K562 (cell line): ENCODE measurements around the gene IPO13. TPM values are rescaled to one million over a fixed set of nuclear protein-coding genes. Genes with fewer than 3 reads are reported as not detected.
A peak's percentile ranks its signal among the peaks of the same experiment; 100 is the strongest.

Experiments
- ATAC-seq: fragments of 200-7000 bp; cut with Tn5 transposase; 3 replicates; pipeline ENCODE4 v1.9.1; 2020; ENCODE audit warnings: moderate library complexity
- BruUV-seq: library from RNA; stranded (reverse); fragments of 400-500 nt; replicated peaks from 2 replicates; lab custom pipeline; 2021; lab: Mats Ljungman, UMichigan
- CTCF ChIA-PET: fragments of 300-600 bp; formaldehyde crosslinking; extraction: SDS; loops from one replicate; lab custom pipeline; 2021; ENCODE audit warnings: low intra/inter-chr PET ratio; lab: Yijun Ruan, JAX
- POLR2A ChIA-PET: fragments of 300-600, 350-650 bp; sonication (Branson Sonifier 250); formaldehyde crosslinking; extraction: SDS; loops from one replicate; lab custom pipeline; 2021; ENCODE audit warnings: antibody characterized with exemption, inconsistent platforms; lab: Yijun Ruan, JAX
- DNase-seq, 4 experiments: peaks; one replicate each; pipeline versions ENCODE4 v3.0.0 to v3.0.0-alpha.2; 2011 to 2018; ENCODE audit warnings: low spot score in 3 of 4, mixed read lengths in 3 of 4; ENCODE audit errors: extremely low read depth in 1 of 4
- FAIRE-seq: peaks from 2 replicates; lab custom pipeline; 2011; peaks lifted over from hg19 to GRCh38; lab: Jason Lieb, UNC
- H2AFZ ChIP-seq: 2 replicates; pipeline ENCODE4 v1.6.0; 2011; ENCODE audit warnings: low read depth, low read length, control low read depth, inconsistent platforms
- H3K27ac ChIP-seq: fragments of 200-600 bp; 3 replicates; pipeline ENCODE4 v1.8.0; 2011; ENCODE audit warnings: low read depth, mild to moderate bottlenecking, control low read depth, inconsistent platforms, low read length, moderate library complexity, mixed read lengths; ENCODE audit errors: extremely low read depth
- H3K27me3 ChIP-seq, 2 experiments: fragments of 300-600 bp in 1 of 2; 2 replicates in 1 of 2; 3 replicates in 1 of 2; pipeline versions ENCODE4 v1.6.0 to v1.8.0; 2011; ENCODE audit warnings: inconsistent platforms in 2 of 2, low read length in 2 of 2, mild to moderate bottlenecking in 1 of 2, mixed read lengths in 1 of 2, moderate library complexity in 1 of 2; ENCODE audit not compliant: control insufficient read depth in 2 of 2, insufficient read depth in 2 of 2
- H3K36me3 ChIP-seq: fragments of 300-600 bp; 3 replicates; pipeline ENCODE4 v1.8.0; 2011; ENCODE audit warnings: mild to moderate bottlenecking, low read length, inconsistent platforms; ENCODE audit not compliant: control insufficient read depth, insufficient read depth
- H3K4me1 ChIP-seq, 2 experiments: fragments of 200-600 bp in 1 of 2; replicated peaks in 1 of 2; 2 replicates in 1 of 2; 3 replicates in 1 of 2; pipeline versions ENCODE4 v1.5.1 to v1.8.0; 2011; ENCODE audit warnings: inconsistent platforms in 2 of 2, low read length in 2 of 2, mild to moderate bottlenecking in 1 of 2, mixed read lengths in 1 of 2, moderate library complexity in 1 of 2; ENCODE audit not compliant: control insufficient read depth in 2 of 2, insufficient read depth in 2 of 2
- H3K4me2 ChIP-seq: 2 replicates; pipeline ENCODE4 v1.6.1; 2011; ENCODE audit warnings: low read length, control low read depth, inconsistent platforms, mixed read lengths; ENCODE audit not compliant: insufficient read depth
- H3K4me3 ChIP-seq: fragments of 200-600 bp; sonication (generic), shearing (Covaris generic); 2 replicates; pipeline ENCODE4 v1.5.1; 2016; ENCODE audit warnings: control low read depth, inconsistent platforms
- H3K79me2 ChIP-seq: fragments of 200-600 bp; 3 replicates; pipeline ENCODE4 v1.8.0; 2011; ENCODE audit warnings: low read length, inconsistent platforms; ENCODE audit not compliant: control insufficient read depth, insufficient read depth
- H3K9ac ChIP-seq, 2 experiments: 2 replicates each; pipeline versions ENCODE4 v1.6.0 to v1.6.1; 2011; ENCODE audit warnings: low read depth in 2 of 2, low read length in 2 of 2, control low read depth in 1 of 2, inconsistent platforms in 1 of 2, mild to moderate bottlenecking in 1 of 2, mixed read lengths in 1 of 2; ENCODE audit not compliant: insufficient read depth in 1 of 2
- H3K9me1 ChIP-seq: one replicate; pipeline ENCODE4 v1.6.0; 2011; ENCODE audit warnings: inconsistent platforms, mild to moderate bottlenecking, low read length, moderate library complexity; ENCODE audit not compliant: control insufficient read depth, insufficient read depth
- H3K9me3 ChIP-seq: replicated peaks from 2 replicates; pipeline ENCODE4 v1.5.1; 2011; ENCODE audit warnings: low read depth, low read length, inconsistent platforms; ENCODE audit not compliant: control insufficient read depth, insufficient read depth
- H4K20me1 ChIP-seq: replicated peaks from 2 replicates; pipeline ENCODE4 v1.6.1; 2011; ENCODE audit warnings: low read length, inconsistent platforms, mixed read lengths; ENCODE audit not compliant: control insufficient read depth, insufficient read depth
- DMBX1 ChIP-seq: fragments of 250-450 bp; sonication (Bioruptor Pico); IDR thresholded peaks from 2 replicates; pipeline ENCODE4 v1.8.0; 2022; ENCODE audit warnings: inconsistent platforms, mild to moderate bottlenecking, moderate library complexity, borderline replicate concordance
- KLF1 ChIP-seq: fragments of 450-650 bp; IDR thresholded peaks from 2 replicates; pipeline ENCODE4 v1.6.1; 2016; ENCODE audit warnings: missing genetic modification characterization, missing compliant biosample characterization
- NFXL1 ChIP-seq: fragments of 450-650 bp; formaldehyde crosslinking; IDR thresholded peaks from 2 replicates; pipeline ENCODE4 v1.4.0; 2021; ENCODE audit warnings: mild to moderate bottlenecking
- NR2C1 ChIP-seq, 2 experiments: fragments of 450-650 bp; IDR thresholded peaks; 2 replicates each; pipeline ENCODE4 v1.6.1; 2017; ENCODE audit warnings: mild to moderate bottlenecking in 2 of 2, antibody characterized with exemption in 1 of 2, inconsistent platforms in 1 of 2, missing compliant biosample characterization in 1 of 2, missing genetic modification characterization in 1 of 2
- PPARD ChIP-seq: fragments of 250-450 bp; sonication (Bioruptor Pico); IDR thresholded peaks from 2 replicates; pipeline ENCODE4 v1.8.0; 2022; ENCODE audit warnings: inconsistent platforms, mild to moderate bottlenecking, moderate library complexity
- SIN3B ChIP-seq: fragments of 450-650 bp; IDR thresholded peaks from 2 replicates; pipeline ENCODE4 v1.6.1; 2017; ENCODE audit warnings: low read depth, mild to moderate bottlenecking, moderate library complexity
- ZNF75A ChIP-seq: fragments of 450-650 bp; formaldehyde crosslinking; IDR thresholded peaks from 2 replicates; pipeline ENCODE4 v1.4.0; 2020; ENCODE audit warnings: mild to moderate bottlenecking
- WGBS: fragments of 100-300 bp; shearing (Covaris generic); methylation state at CpG from one replicate; pipeline ENCODE4 v1.1.6; 2016; ENCODE audit warnings: low coverage, mixed read lengths; ENCODE audit not compliant: insufficient coverage; ENCODE audit errors: missing lambda C conversion rate; 5-methylcytosine and 5-hydroxymethylcytosine counted together
- in situ Hi-C: fragments of 300-500 bp; cut with MboI; formaldehyde crosslinking; loops from 4 replicates; pipeline ENCODE4 v1.15.0; 2018; ENCODE audit warnings: inconsistent platforms, mixed read lengths
- intact Hi-C: fragments of 100-400 bp; cut with micrococcal nuclease; formaldehyde crosslinking; loops from 2 replicates; pipeline ENCODE4 v1.14.2; 2022
- polyA plus RNA-seq, 8 experiments: library from polyadenylated mRNA; depleted of rRNA in 4 of 8; stranded (reverse) in 5 of 8; unstranded in 3 of 8; fragments of >200 nt; fragmentation: Nextera tagmentation in 2 of 8; fragmentation: Illumina TruSeq in 1 of 8; extraction: Ambion mirVana in 2 of 8; extraction: Trizol in 1 of 8; gene quantifications; 2 replicates each; pipeline versions ENCODE4 v1.2.1 to v1.2.3, GENCODE V29; 2011 to 2014; ENCODE audit warnings: inconsistent platforms in 1 of 8, missing spikeins in 1 of 8
- total RNA-seq, 7 experiments: library from RNA; depleted of rRNA in 6 of 7; stranded (reverse); fragments of >200 nt in 6 of 7; fragmentation: Illumina TruSeq in 2 of 7; extraction: Trizol in 2 of 7; gene quantifications; 2 replicates each; pipeline versions ENCODE4 v1.2.1 to v1.2.3, GENCODE V29; 2011 to 2021; ENCODE audit warnings: low replicate concordance in 1 of 7
- TF ChIP-seq, protein P1 (sequence below), 3 experiments: fragments of 200-800 bp in 1 of 3; sonication (Bioruptor generic) in 1 of 3; sonication (generic) in 1 of 3; formaldehyde crosslinking in 1 of 3; IDR thresholded peaks; 2 replicates each; pipeline versions ENCODE4 v1.6.1 to v1.8.0; 2016 to 2022; ENCODE audit warnings: mild to moderate bottlenecking in 2 of 3, missing compliant biosample characterization in 2 of 3, missing genetic modification characterization in 2 of 3, missing genetic modification reagents in 1 of 3
- TF ChIP-seq, protein P2 (sequence below): fragments of 450-650 bp; IDR thresholded peaks from 2 replicates; pipeline ENCODE4 v1.6.1; 2016; ENCODE audit warnings: mild to moderate bottlenecking

Gene IPO13
- total and polyA plus RNA-seq, 9 of the 15 experiments (the other 6 are each of a cell fraction or from before 2014, with no cell fraction given): 7.0 to 30.8 (median 16.2) TPM

DNA sequence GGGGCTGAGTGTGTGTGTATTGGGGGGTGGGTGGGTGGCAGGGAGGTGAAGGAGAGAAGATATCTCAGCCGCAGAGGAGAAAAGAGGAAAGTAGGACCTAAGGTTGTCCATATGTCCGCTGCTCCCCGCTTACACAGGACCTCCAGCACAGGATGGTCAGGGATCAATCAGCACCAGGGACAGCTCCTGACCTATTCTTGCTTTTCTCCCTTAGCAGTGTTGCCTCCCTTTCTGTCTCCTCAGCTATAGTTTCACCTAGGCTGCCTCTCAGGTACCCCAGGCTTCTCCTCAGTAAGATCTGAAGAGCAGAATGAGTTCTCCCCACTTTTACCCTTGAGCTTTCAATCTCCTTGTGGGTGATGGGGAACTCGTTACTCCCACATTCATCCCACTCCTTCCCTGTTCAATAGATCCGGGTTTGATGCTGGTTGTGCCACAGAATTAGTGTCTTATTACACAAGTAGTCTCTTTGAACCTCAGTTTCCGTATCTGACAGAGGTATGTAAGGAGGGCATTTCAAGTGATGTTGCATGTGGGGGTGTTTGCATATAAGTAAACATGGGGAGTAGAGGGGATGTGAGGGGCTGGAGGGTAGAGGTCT is 21.7 kb downstream of the IPO13 start:
- Histone ChIP-seq H4K20me1 (no peaks in the 10 kb centered on the region), H3K4me1 (peaks cover 6 to 25% of the 10 kb centered on the region in 2 experiments; a peak in 4 of 5 replicates), H3K36me3 (peaks cover 38% of the 10 kb centered on the region), H3K4me2 (no peak overlapping the region), H3K9me1 (peaks cover 4% of the 10 kb centered on the region), H3K27ac (no peak overlapping the region), H2AFZ (no peak overlapping the region), H3K4me3 (no peak overlapping the region), H3K9me3 (no peaks in the 10 kb centered on the region), H3K27me3 (no peaks in the 10 kb centered on the region), H3K79me2 (peaks cover 16% of the 10 kb centered on the region), H3K9ac (no peak overlapping the region)
- DNase-seq (peak; percentile 68 to 74 (median 72)), ATAC-seq (peak; percentile 38), FAIRE-seq (peak; percentile 80)
- intact Hi-C loops (no loop called here), in situ Hi-C loops (no loop called here)
- BruUV-seq: no TSS peak
- CTCF ChIA-PET: no interaction called here
- 75% methylated on average over 6 of the region's 6 CpGs for WGBS
- POLR2A ChIA-PET: interaction anchor here (0.6 to 0.8 kb wide), 2 partner anchors 19 to 33 kb away, joined by 3 read pairs; no protein-coding TSS in a partner anchor
- TF ChIP-seq ZNF75A: no peak
- TF ChIP-seq, protein P1, sequence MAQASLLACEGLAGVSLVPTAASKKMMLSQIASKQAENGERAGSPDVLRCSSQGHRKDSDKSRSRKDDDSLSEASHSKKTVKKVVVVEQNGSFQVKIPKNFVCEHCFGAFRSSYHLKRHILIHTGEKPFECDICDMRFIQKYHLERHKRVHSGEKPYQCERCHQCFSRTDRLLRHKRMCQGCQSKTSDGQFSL (CRISPR knock-in tag; IDR thresholded peaks at IDR 0.05): no peak
- TF ChIP-seq, protein P1 (tag; IDR thresholded peaks at IDR 0.05): no peak
- TF ChIP-seq, protein P2, sequence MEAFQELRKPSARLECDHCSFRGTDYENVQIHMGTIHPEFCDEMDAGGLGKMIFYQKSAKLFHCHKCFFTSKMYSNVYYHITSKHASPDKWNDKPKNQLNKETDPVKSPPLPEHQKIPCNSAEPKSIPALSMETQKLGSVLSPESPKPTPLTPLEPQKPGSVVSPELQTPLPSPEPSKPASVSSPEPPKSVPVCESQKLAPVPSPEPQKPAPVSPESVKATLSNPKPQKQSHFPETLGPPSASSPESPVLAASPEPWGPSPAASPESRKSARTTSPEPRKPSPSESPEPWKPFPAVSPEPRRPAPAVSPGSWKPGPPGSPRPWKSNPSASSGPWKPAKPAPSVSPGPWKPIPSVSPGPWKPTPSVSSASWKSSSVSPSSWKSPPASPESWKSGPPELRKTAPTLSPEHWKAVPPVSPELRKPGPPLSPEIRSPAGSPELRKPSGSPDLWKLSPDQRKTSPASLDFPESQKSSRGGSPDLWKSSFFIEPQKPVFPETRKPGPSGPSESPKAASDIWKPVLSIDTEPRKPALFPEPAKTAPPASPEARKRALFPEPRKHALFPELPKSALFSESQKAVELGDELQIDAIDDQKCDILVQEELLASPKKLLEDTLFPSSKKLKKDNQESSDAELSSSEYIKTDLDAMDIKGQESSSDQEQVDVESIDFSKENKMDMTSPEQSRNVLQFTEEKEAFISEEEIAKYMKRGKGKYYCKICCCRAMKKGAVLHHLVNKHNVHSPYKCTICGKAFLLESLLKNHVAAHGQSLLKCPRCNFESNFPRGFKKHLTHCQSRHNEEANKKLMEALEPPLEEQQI: no peak
- TF ChIP-seq KLF1 (tag): no peak
- TF ChIP-seq SIN3B: no peak
- TF ChIP-seq NFXL1 (CRISPR knock-in tag): no peak
- TF ChIP-seq DMBX1 (CRISPR knock-in tag): peak; percentile 63; the same call in 1 of the 2 replicates
- no peak for TF ChIP-seq PPARD (CRISPR knock-in tag)
- TF ChIP-seq NR2C1 (IDR thresholded peaks at IDR 0.05): no peak
- 0 out of 2 replicates have a peak, but pooled peaks have one; percentile 43 for TF ChIP-seq NR2C1 (tag; IDR thresholded peaks at IDR 0.05)
